H1 (cell line): ENCODE data around the gene TRAPPC2. TPM values are rescaled to one million over a fixed set of nuclear protein-coding genes. Genes with fewer than 3 reads are reported as not detected.

Experiments used
- CTCF ChIA-PET: fragments of 300-600 bp; sonication (Branson Sonifier 250); formaldehyde crosslinking; loops from one replicate; lab custom pipeline; 2021; ENCODE audit not compliant: partially characterized antibody; lab: Charles Lee
- POLR2A ChIA-PET: fragments of 300-600 bp; sonication (Branson Sonifier 250); formaldehyde crosslinking; loops from one replicate; lab custom pipeline; 2021; ENCODE audit warnings: inconsistent platforms; ENCODE audit not compliant: partially characterized antibody; lab: Charles Lee
- DNase-seq, 2 experiments: peaks; one replicate each; pipeline versions ENCODE4 v3.0.0 to v3.0.0-alpha.2; 2010 to 2022; ENCODE audit warnings: low spot score in 2 of 2, low read depth in 1 of 2, mixed read lengths in 1 of 2
- FAIRE-seq: peaks from 2 replicates; lab custom pipeline; 2011; peaks lifted over from hg19 to GRCh38; lab: Jason Lieb, UNC
- H2AFZ ChIP-seq: 2 replicates; pipeline ENCODE4 v1.8.1; 2012; ENCODE audit warnings: low read length, inconsistent platforms
- H2AK5ac ChIP-seq: 2 replicates; pipeline ENCODE4 v1.6.1; 2013; ENCODE audit warnings: low read depth, low read length
- H2BK120ac ChIP-seq: replicated peaks from 2 replicates; pipeline ENCODE3; 2013; ENCODE audit warnings: low read depth, low read length, inconsistent platforms
- H2BK12ac ChIP-seq: 2 replicates; pipeline ENCODE4 v1.6.1; 2013; ENCODE audit warnings: low read depth, low read length
- H2BK15ac ChIP-seq: 2 replicates; pipeline ENCODE4 v1.6.1; 2013; ENCODE audit warnings: low read length
- H2BK20ac ChIP-seq: 2 replicates; pipeline ENCODE4 v1.6.1; 2013; ENCODE audit warnings: low read length
- H2BK5ac ChIP-seq: 2 replicates; pipeline ENCODE4 v1.6.1; 2013; ENCODE audit warnings: low read depth, low read length
- H3K14ac ChIP-seq: 2 replicates; pipeline ENCODE4 v1.6.1; 2013; ENCODE audit warnings: inconsistent platforms; ENCODE audit not compliant: insufficient read length
- H3K18ac ChIP-seq: 2 replicates; pipeline ENCODE4 v1.6.1; 2013; ENCODE audit warnings: low read length; ENCODE audit errors: extremely low read depth
- H3K23ac ChIP-seq: 2 replicates; pipeline ENCODE4 v1.6.1; 2013; ENCODE audit warnings: inconsistent platforms; ENCODE audit not compliant: insufficient read length
- H3K23me2 ChIP-seq: 2 replicates; pipeline ENCODE4 v1.6.1; 2013; ENCODE audit warnings: low read depth, low read length
- H3K27ac ChIP-seq: 2 replicates; pipeline ENCODE4 v1.6.1; 2011; ENCODE audit warnings: low read depth, low read length, inconsistent platforms
- H3K27me3 ChIP-seq, 4 experiments: replicated peaks in 1 of 4; 1 replicate in 1 of 4; 2 replicates in 3 of 4; pipeline versions ENCODE4 v1.6.1 to v1.8.1; 2011 to 2013; ENCODE audit warnings: low read length in 3 of 4, mild to moderate bottlenecking in 3 of 4, inconsistent platforms in 2 of 4, mixed read lengths in 2 of 4, moderate library complexity in 1 of 4; ENCODE audit not compliant: control insufficient read depth in 3 of 4, insufficient read depth in 3 of 4; ENCODE audit errors: extremely low read depth in 1 of 4
- H3K36me3 ChIP-seq, 4 experiments: 2 replicates each; pipeline versions ENCODE4 v1.6.1 to v1.8.1; 2011 to 2013; ENCODE audit warnings: mild to moderate bottlenecking in 4 of 4, low read length in 3 of 4, moderate library complexity in 2 of 4, control low read depth in 1 of 4, inconsistent platforms in 1 of 4; ENCODE audit not compliant: insufficient read depth in 4 of 4, control insufficient read depth in 2 of 4
- H3K4ac ChIP-seq: replicated peaks from 2 replicates; pipeline ENCODE3; 2013; ENCODE audit warnings: low read length, low read depth, mixed read lengths, inconsistent platforms; ENCODE audit not compliant: insufficient read length
- H3K4me1 ChIP-seq, 4 experiments: replicated peaks in 1 of 4; 1 replicate in 1 of 4; 2 replicates in 3 of 4; pipeline versions ENCODE4 v1.6.1 to v1.8.1; 2011 to 2013; ENCODE audit warnings: low read length in 3 of 4, inconsistent platforms in 2 of 4, mixed read lengths in 1 of 4; ENCODE audit not compliant: insufficient read depth in 4 of 4, control insufficient read depth in 3 of 4
- H3K4me2 ChIP-seq, 2 experiments: 2 replicates each; pipeline versions ENCODE4 v1.6.1 to v1.8.1; 2011 to 2013; ENCODE audit warnings: low read depth in 2 of 2, low read length in 2 of 2, control low read depth in 1 of 2, inconsistent platforms in 1 of 2, mild to moderate bottlenecking in 1 of 2; ENCODE audit not compliant: insufficient read depth in 1 of 2
- H3K4me3 ChIP-seq, 4 experiments: fragments of 200-600, 300-600 bp in 1 of 4; sonication (generic), shearing (Covaris generic), sonication (Bioruptor Twin) in 1 of 4; 2 replicates each; pipeline versions ENCODE4 v1.5.1 to v1.8.1; 2011 to 2016; ENCODE audit warnings: low read length in 4 of 4, low read depth in 3 of 4, control low read depth in 2 of 4, inconsistent platforms in 2 of 4, mild to moderate bottlenecking in 2 of 4, mixed read lengths in 1 of 4, moderate library complexity in 1 of 4; ENCODE audit not compliant: insufficient read depth in 2 of 4; ENCODE audit errors: extremely low read depth in 1 of 4
- H3K56ac ChIP-seq: replicated peaks from 2 replicates; pipeline ENCODE3; 2013; ENCODE audit warnings: low read depth, mild to moderate bottlenecking, mixed read lengths, low read length, inconsistent platforms; ENCODE audit not compliant: insufficient read length
- H3K79me1 ChIP-seq: 2 replicates; pipeline ENCODE4 v1.6.1; 2013; ENCODE audit warnings: low read depth, low read length, control low read depth
- H3K79me2 ChIP-seq, 2 experiments: 2 replicates each; pipeline versions ENCODE4 v1.6.1 to v1.8.1; 2012 to 2013; ENCODE audit warnings: low read length in 2 of 2, mild to moderate bottlenecking in 2 of 2, inconsistent platforms in 1 of 2; ENCODE audit not compliant: insufficient read depth in 2 of 2, control insufficient read depth in 1 of 2
- H3K9ac ChIP-seq, 4 experiments: replicated peaks in 1 of 4; 1 replicate in 1 of 4; 2 replicates in 3 of 4; pipeline versions ENCODE4 v1.6.1 to v1.8.1; 2011 to 2013; ENCODE audit warnings: low read depth in 3 of 4, low read length in 3 of 4, control low read depth in 2 of 4, mild to moderate bottlenecking in 2 of 4, moderate library complexity in 2 of 4, inconsistent platforms in 1 of 4; ENCODE audit errors: extremely low read depth in 1 of 4
- H3K9me3 ChIP-seq, 2 experiments: 2 replicates each; pipeline versions ENCODE4 v1.6.1 to v1.8.1; 2012 to 2013; ENCODE audit warnings: mild to moderate bottlenecking in 2 of 2, moderate library complexity in 2 of 2, control low read depth in 1 of 2, inconsistent platforms in 1 of 2, low read depth in 1 of 2, low read length in 1 of 2, mixed read lengths in 1 of 2; ENCODE audit not compliant: insufficient read depth in 2 of 2
- H4K20me1 ChIP-seq, 2 experiments: replicated peaks in 1 of 2; 2 replicates each; pipeline versions ENCODE3 to v1.8.1; 2011 to 2013; ENCODE audit warnings: inconsistent platforms in 2 of 2, low read length in 2 of 2, mild to moderate bottlenecking in 1 of 2; ENCODE audit not compliant: insufficient read depth in 2 of 2, control insufficient read depth in 1 of 2
- H4K5ac ChIP-seq: 2 replicates; pipeline ENCODE4 v1.6.1; 2013; ENCODE audit warnings: low read length, low read depth, mixed read lengths, inconsistent platforms; ENCODE audit not compliant: insufficient read length
- H4K8ac ChIP-seq: 2 replicates; pipeline ENCODE4 v1.8.0; 2013; ENCODE audit warnings: mild to moderate bottlenecking, moderate library complexity, low read length, inconsistent platforms; ENCODE audit not compliant: insufficient read depth; ENCODE audit errors: extremely low read depth
- H4K91ac ChIP-seq: replicated peaks from 2 replicates; pipeline ENCODE3; 2013; ENCODE audit warnings: low read length, mixed read lengths, inconsistent platforms; ENCODE audit not compliant: insufficient read length
- CHD1 ChIP-seq: IDR thresholded peaks from 2 replicates; pipeline ENCODE4 v1.6.1; 2012; ENCODE audit warnings: low read depth, low read length, improper control_type of control experiment
- GTF2F1 ChIP-seq: IDR thresholded peaks from 2 replicates; pipeline ENCODE4 v1.6.1; 2012; ENCODE audit warnings: low read depth, low read length, improper control_type of control experiment, borderline replicate concordance
- MAX ChIP-seq: IDR thresholded peaks from 2 replicates; pipeline ENCODE4 v1.6.1; 2012; ENCODE audit warnings: inconsistent platforms
- RAD21 ChIP-seq, 2 experiments: IDR thresholded peaks in 1 of 2; conservative IDR thresholded peaks in 1 of 2; 2 replicates each; pipeline ENCODE4 v1.6.1; 2011; ENCODE audit warnings: low read depth in 2 of 2, low read length in 2 of 2, improper control_type of control experiment in 1 of 2, inconsistent platforms in 1 of 2, mild to moderate bottlenecking in 1 of 2, moderate library complexity in 1 of 2
- RFX5 ChIP-seq: IDR thresholded peaks from 2 replicates; pipeline ENCODE4 v1.6.1; 2011; ENCODE audit warnings: low read depth, low read length, improper control_type of control experiment, borderline replicate concordance
- SAP30 ChIP-seq: fragments of 300-600 bp; sonication (generic); IDR thresholded peaks from 2 replicates; pipeline ENCODE4 v1.7.1; 2012; ENCODE audit warnings: low read length, moderate library complexity, mild to moderate bottlenecking, inconsistent platforms; ENCODE audit not compliant: insufficient read depth, insufficient replicate concordance
- TCF12 ChIP-seq: IDR thresholded peaks from 2 replicates; pipeline ENCODE4 v1.6.1; 2011; ENCODE audit warnings: low read depth, mild to moderate bottlenecking, low read length
- YY1 ChIP-seq: IDR thresholded peaks from 2 replicates; pipeline ENCODE4 v1.6.1; 2011; ENCODE audit warnings: low read depth, mild to moderate bottlenecking, low read length
- WGBS, 2 experiments: shearing (Covaris generic) in 1 of 2; methylation state at CpG; one replicate each; pipeline versions ENCODE4 v1.1.6 to v1.1.7; 2013 to 2015; ENCODE audit warnings: low lambda C conversion rate in 2 of 2, mixed read lengths in 2 of 2, inconsistent platforms in 1 of 2, low coverage in 1 of 2, missing lambda C conversion rate in 1 of 2; ENCODE audit not compliant: insufficient replicate concordance in 2 of 2, insufficient coverage in 1 of 2, insufficient read length in 1 of 2; ENCODE audit errors: extremely low coverage in 1 of 2, missing lambda C conversion rate in 1 of 2; 5-methylcytosine and 5-hydroxymethylcytosine counted together
- polyA plus RNA-seq, 7 experiments: library from polyadenylated mRNA; depleted of rRNA in 3 of 7; stranded (reverse) in 5 of 7; unstranded in 2 of 7; fragments of >200 nt in 5 of 7; fragments of 200-250 nt in 2 of 7; gene quantifications; 1 replicate in 5 of 7; 2 replicates in 1 of 7; 4 replicates in 1 of 7; pipeline versions ENCODE4 v1.2.1 to v1.2.3, GENCODE V29; 2011 to 2013; ENCODE audit warnings: missing spikeins in 2 of 7, mixed read lengths in 2 of 7
- total RNA-seq: library from RNA; stranded (reverse); fragmentation: NEBNext Ultra II Directional; extraction: Animal tissue kit (Norgen Biotek cat#: 25700); gene quantifications from 2 replicates; pipeline ENCODE4 v1.2.1, GENCODE V29; 2021
- TF ChIP-seq, protein P1 (sequence below): IDR thresholded peaks from 2 replicates; pipeline ENCODE4 v1.6.1; 2011; ENCODE audit warnings: low read length, improper control_type of control experiment
- TF ChIP-seq, protein P2 (sequence below): IDR thresholded peaks from 2 replicates; pipeline ENCODE4 v1.6.1; 2011; ENCODE audit warnings: low read depth, mild to moderate bottlenecking, low read length; ENCODE audit not compliant: insufficient read depth

The TRAPPC2 gene
- total and polyA plus RNA-seq, 2 of the 8 experiments (the other 6 are each of a cell fraction or from before 2014, with no cell fraction given), result 6.7 to 10.8 TPM

DNA sequence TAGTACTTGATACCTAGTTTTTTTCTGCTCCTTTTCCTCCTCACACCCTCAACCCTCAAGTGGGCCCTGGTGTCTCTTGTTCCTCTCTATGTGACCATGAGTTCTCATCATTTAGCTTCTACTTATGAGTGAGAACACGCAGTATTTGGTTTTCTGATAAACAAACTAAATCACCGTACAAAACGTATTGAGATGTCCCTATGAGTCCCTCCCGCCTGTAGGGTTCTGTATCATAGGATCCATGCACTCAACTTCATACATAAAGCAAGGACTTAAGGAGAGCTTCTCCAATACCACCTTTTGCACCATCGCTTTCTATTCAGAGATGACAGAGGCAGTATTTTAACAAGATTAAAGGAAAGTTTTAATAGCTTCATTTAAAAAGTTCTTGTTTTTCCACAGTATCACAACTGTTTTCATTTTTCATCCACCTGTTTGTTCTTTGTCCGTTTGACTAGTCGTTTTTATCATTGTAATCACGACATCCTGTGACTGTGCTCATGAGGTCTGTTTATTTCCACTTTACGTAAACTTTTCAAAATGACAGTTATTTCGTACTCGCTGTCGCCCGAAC is 45.9 kb downstream of the TRAPPC2 start:
- peak overlapping the region; percentile 76; the same call in 1 of the 2 replicates for H2AFZ ChIP-seq
- no peak for FAIRE-seq
- H3K9ac ChIP-seq, result peak overlapping the region in 2 of 4 experiments; percentile 37 to 60; a peak in 1 of 7 replicates
- TF ChIP-seq, protein P1, sequence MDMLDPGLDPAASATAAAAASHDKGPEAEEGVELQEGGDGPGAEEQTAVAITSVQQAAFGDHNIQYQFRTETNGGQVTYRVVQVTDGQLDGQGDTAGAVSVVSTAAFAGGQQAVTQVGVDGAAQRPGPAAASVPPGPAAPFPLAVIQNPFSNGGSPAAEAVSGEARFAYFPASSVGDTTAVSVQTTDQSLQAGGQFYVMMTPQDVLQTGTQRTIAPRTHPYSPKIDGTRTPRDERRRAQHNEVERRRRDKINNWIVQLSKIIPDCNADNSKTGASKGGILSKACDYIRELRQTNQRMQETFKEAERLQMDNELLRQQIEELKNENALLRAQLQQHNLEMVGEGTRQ, result no peak
- TF ChIP-seq RAD21 (IDR thresholded peaks at IDR 0.05 in 1 of 2, conservative IDR thresholded peaks at IDR 0.05 in 1 of 2; ENCODE audit: low read depth in 2 of 2, low read length in 2 of 2) (no peak), SAP30 (no peak), TCF12 (no peak), YY1 (no peak), GTF2F1 (no peak), RFX5 (no peak), CHD1 (no peak), MAX (no peak)
- TF ChIP-seq, protein P2, sequence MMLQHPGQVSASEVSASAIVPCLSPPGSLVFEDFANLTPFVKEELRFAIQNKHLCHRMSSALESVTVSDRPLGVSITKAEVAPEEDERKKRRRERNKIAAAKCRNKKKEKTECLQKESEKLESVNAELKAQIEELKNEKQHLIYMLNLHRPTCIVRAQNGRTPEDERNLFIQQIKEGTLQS, result no peak

More for the DNA sequence above, 45.9 kb downstream of the TRAPPC2 start:
- H4K8ac ChIP-seq, result no peak overlapping the region
- no peak overlapping the region for H2BK20ac ChIP-seq
- no peak overlapping the region for H3K56ac ChIP-seq
- H2BK120ac ChIP-seq, result no peak overlapping the region
- peaks cover 0 to 7% (median 3%) of the 10 kb centered on the region in 4 experiments; a peak in 4 of 7 replicates for H3K4me1 ChIP-seq
- peak overlapping the region; percentile 41 to 91 (median 64); a peak in 7 of 8 replicates for H3K4me3 ChIP-seq
- H2BK12ac ChIP-seq, result no peak overlapping the region
- H2AK5ac ChIP-seq, result no peak overlapping the region
- no peaks in the 10 kb centered on the region for H3K36me3 ChIP-seq
- no peak overlapping the region for H4K91ac ChIP-seq
- H3K14ac ChIP-seq, result no peak overlapping the region
- H3K4me2 ChIP-seq, result peak overlapping the region; percentile 70 to 76
- H4K5ac ChIP-seq, result no peak overlapping the region
- no peak overlapping the region for H3K4ac ChIP-seq
- no peak for DNase-seq
- peaks cover 0 to 4% of the 10 kb centered on the region in 2 experiments for H4K20me1 ChIP-seq
- no peak overlapping the region for H2BK15ac ChIP-seq
- H3K27ac ChIP-seq, result no peak overlapping the region
- H3K79me1 ChIP-seq, result no peaks in the 10 kb centered on the region
- no peak overlapping the region for H3K23ac ChIP-seq
- peaks cover 4% of the 10 kb centered on the region; the same call in 1 of the 2 replicates for H3K23me2 ChIP-seq
- POLR2A ChIA-PET, result interaction anchor here (0.9 to 1.9 kb wide), 3 partner anchors 46 to 134 kb away, joined by 3 to 7 read pairs (median 3); partner anchors contain the start of gene OFD1
- H3K27me3 ChIP-seq, result peaks cover 0 to 2% (median 0%) of the 10 kb centered on the region in 4 experiments; a peak in 2 of 7 replicates
- WGBS, 2 experiments, result 26% methylated on average over 8 of the region's 13 CpGs; no CpG with 5 or more reads in 1 of the 2 experiments
- H2BK5ac ChIP-seq, result no peak overlapping the region
- peaks cover under 1 to 39% of the 10 kb centered on the region in 2 experiments; a peak in 3 of 4 replicates for H3K79me2 ChIP-seq
- no peak overlapping the region; the same call in 1 of the 2 replicates for H3K18ac ChIP-seq
- CTCF ChIA-PET, result no interaction called here
- no peaks in the 10 kb centered on the region for H3K9me3 ChIP-seq
